Ovary (tissue), 10 donors: ENCODE data around the gene CASP14. TPM values are rescaled to one million over a fixed set of nuclear protein-coding genes. Genes with fewer than 3 reads are reported as not detected.

Source experiments
- DNase-seq, 5 donors: peaks; one replicate each; pipeline ENCODE4 v3.0.0-alpha.2; 2019 to 2020
- H3K27ac ChIP-seq, 2 donors: fragments of 200-600 bp; one replicate each; pipeline versions ENCODE4 v1.5.1 to v1.8.0; 2019 to 2022
- H3K27me3 ChIP-seq: fragments of 200-600 bp; one replicate; pipeline ENCODE4 v1.8.0; 2022
- H3K36me3 ChIP-seq: fragments of 200-600 bp; sonication (generic); one replicate; pipeline ENCODE4 v1.5.1; 2019
- H3K4me1 ChIP-seq: one replicate; pipeline ENCODE4 v1.8.1; 2013; ENCODE audit warnings: mild to moderate bottlenecking, moderate library complexity; ENCODE audit not compliant: insufficient read depth
- H3K4me3 ChIP-seq: fragments of 200-600 bp; sonication (generic); one replicate; pipeline ENCODE4 v1.5.1; 2017
- H3K9me3 ChIP-seq, 2 donors: fragments of 200-600 bp in 1 of 2; sonication (generic) in 1 of 2; one replicate each; pipeline versions ENCODE4 v1.5.1 to v1.8.1; 2013 to 2019; ENCODE audit warnings: mild to moderate bottlenecking in 1 of 2, moderate library complexity in 1 of 2
- EP300 ChIP-seq: sonication (generic); formaldehyde crosslinking; IDR thresholded peaks from one replicate; pipeline ENCODE4 v1.6.1; 2017; ENCODE audit warnings: antibody characterized with exemption
- POLR2A ChIP-seq: fragments of 450-650 bp; IDR thresholded peaks from one replicate; pipeline ENCODE4 v1.6.1; 2017; ENCODE audit warnings: antibody characterized with exemption, mild to moderate bottlenecking, moderate library complexity
- WGBS, 3 donors: extraction: QIAGEN DNeasy Blood & Tissue Kit in 1 of 3; methylation state at CpG; one replicate each; pipeline versions ENCODE4 v1.1.5 to v1.1.7; 2013 to 2017; 5-methylcytosine and 5-hydroxymethylcytosine counted together
- intact Hi-C, 4 donors: fragments of 100-400 bp; cut with DNase I; formaldehyde crosslinking; loops; one replicate each; pipeline versions ENCODE4 v1.11.0 to v1.15.1; 2022 to 2023
- long read RNA-seq, 3 donors: library from polyadenylated mRNA in 2 of 3; unstranded in 2 of 3; transcript quantifications; one replicate each; pipeline ENCODE4 v2.0.0 and lab custom pipeline, GENCODE V29; 2021 to 2026
- polyA plus RNA-seq, 2 donors: library from polyadenylated mRNA; stranded (reverse); fragments of 200-250 nt in 1 of 2; fragments of 350-450 nt in 1 of 2; fragmentation: Illumina TruSeq in 1 of 2; extraction: RNeasy Lipid Tissue Mini Kit (QIAGEN cat#74804) in 1 of 2; gene quantifications; one replicate each; pipeline ENCODE4 v1.2.3, GENCODE V29; 2013 to 2014
- total RNA-seq, 7 donors: library from RNA; depleted of rRNA in 2 of 7; stranded (reverse); fragments of >200 nt in 2 of 7; fragmentation: NEBNext Ultra II Directional in 3 of 7; extraction: Animal tissue kit (Norgen Biotek cat#: 25700) in 3 of 7; gene quantifications; one replicate each; pipeline versions ENCODE4 v1.1.0 to v1.2.4, GENCODE V29; 2016 to 2023
- TF ChIP-seq, protein P1 (sequence below), 3 donors: fragments of 450-650 bp in 2 of 3; fragments of 200-600 bp in 1 of 3; IDR thresholded peaks; one replicate each; pipeline versions ENCODE4 v1.5.1 to v1.8.0; 2016 to 2022; ENCODE audit warnings: antibody characterized with exemption in 3 of 3, mild to moderate bottlenecking in 1 of 3
- donor health status: DM: no; HTN: no; CAD: no; lungs with moderate emphysema.
- donor health status: DM: no; HTN: no; CAD: no.
- donor health status: Bipolar disorder and iron deficiency.
- donor health status: DM: yes; HTN: yes; CAD: no.
- donor health status: DM: no; HTN: no; CAD: no.
- donor health status: DM: yes; HTN: yes; CAD: no.

The CASP14 gene, protein sequence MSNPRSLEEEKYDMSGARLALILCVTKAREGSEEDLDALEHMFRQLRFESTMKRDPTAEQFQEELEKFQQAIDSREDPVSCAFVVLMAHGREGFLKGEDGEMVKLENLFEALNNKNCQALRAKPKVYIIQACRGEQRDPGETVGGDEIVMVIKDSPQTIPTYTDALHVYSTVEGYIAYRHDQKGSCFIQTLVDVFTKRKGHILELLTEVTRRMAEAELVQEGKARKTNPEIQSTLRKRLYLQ
- total RNA-seq (not detected), polyA plus RNA-seq (not detected)
- long read RNA-seq, donor 1, result 0 reads
- long read RNA-seq, donor 2, result 0 reads
- long read RNA-seq, donor 3, result 0 reads

DNA sequence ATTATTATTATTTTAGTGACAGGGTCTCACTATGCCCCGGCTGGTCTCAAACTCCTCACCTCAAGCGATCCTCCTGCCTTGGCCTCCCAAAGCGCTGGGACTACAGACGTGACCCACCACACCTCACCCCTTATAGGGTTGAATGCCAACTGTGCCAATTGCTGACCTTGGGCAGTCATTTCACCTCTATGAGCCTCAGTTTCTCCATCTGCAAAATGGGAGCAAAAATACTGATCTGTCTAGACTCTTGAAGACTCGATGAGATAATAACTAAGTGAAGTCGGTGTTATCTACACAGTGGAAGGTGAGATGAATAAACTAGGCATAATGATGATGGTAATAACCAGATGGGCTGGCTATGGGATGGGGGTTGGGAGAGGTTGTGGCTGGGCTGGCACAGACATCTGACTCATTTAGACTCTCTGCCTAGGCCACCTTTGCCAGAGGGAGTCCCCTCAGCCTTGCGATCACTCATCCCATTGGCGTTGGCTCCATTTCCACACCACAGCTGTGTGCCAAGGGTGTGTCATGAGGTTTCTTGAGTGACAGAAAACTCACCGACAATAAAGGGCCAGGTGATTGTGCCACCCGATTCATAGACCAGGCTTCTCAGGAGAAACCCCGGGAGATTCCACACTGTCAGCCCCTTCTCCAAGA, at the start of gene CASP14:
CASP14 (plus strand) TSS at position 596 of the 657 bp plus-strand sequence. CDS start 2,772 bp downstream, outside the sequence.
- no peak within 1 kb of the TSS for H3K27ac ChIP-seq
- TF ChIP-seq EP300 (no peak), POLR2A (no peak)
- TF ChIP-seq, protein P1, sequence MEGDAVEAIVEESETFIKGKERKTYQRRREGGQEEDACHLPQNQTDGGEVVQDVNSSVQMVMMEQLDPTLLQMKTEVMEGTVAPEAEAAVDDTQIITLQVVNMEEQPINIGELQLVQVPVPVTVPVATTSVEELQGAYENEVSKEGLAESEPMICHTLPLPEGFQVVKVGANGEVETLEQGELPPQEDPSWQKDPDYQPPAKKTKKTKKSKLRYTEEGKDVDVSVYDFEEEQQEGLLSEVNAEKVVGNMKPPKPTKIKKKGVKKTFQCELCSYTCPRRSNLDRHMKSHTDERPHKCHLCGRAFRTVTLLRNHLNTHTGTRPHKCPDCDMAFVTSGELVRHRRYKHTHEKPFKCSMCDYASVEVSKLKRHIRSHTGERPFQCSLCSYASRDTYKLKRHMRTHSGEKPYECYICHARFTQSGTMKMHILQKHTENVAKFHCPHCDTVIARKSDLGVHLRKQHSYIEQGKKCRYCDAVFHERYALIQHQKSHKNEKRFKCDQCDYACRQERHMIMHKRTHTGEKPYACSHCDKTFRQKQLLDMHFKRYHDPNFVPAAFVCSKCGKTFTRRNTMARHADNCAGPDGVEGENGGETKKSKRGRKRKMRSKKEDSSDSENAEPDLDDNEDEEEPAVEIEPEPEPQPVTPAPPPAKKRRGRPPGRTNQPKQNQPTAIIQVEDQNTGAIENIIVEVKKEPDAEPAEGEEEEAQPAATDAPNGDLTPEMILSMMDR (IDR thresholded peaks at IDR 0.05), result no peak
- no peaks in the 10 kb centered on the region for H3K36me3 ChIP-seq
- no peaks in the 10 kb centered on the region for H3K9me3 ChIP-seq
- no peak within 1 kb of the TSS for H3K4me3 ChIP-seq
- 86 to 95% (median 95%) methylated on average over 11 of the region's 11 CpGs for WGBS, 3 donors
- H3K4me1 ChIP-seq, result no peaks in the 10 kb centered on the region
- intact Hi-C loops, result no loop called here
- no peak for DNase-seq
- no peaks in the 10 kb centered on the region for H3K27me3 ChIP-seq

DNA sequence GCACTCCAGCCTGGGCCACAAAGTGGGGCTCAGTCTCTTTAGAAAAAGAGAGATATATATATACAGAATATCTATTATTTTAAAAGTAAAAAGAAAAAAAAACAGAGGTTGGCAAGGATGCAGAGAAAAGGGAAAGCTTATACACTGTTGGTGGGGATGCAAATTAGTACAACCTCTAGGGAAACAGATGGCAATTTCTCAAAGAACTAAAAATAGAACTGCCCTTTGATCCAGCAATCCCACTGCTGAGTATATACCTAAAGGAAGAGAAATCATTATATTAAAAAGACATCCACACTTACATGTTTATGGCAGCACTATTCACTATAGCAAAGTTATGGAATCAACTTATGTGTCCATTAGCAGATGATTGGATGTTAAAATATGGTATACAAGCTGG, 41.0 kb upstream of the CASP14 start:
- intact Hi-C loops, result no loop called here
- Histone ChIP-seq H3K9me3 (no peaks in the 10 kb centered on the region), H3K4me3 (no peak overlapping the region), H3K27me3 (no peaks in the 10 kb centered on the region), H3K4me1 (no peaks in the 10 kb centered on the region), H3K36me3 (no peaks in the 10 kb centered on the region), H3K27ac (no peak overlapping the region)
- DNase-seq, result no peak
- TF ChIP-seq POLR2A (no peak), EP300 (no peak)
- TF ChIP-seq, protein P1 (IDR thresholded peaks at IDR 0.05), result no peak

DNA sequence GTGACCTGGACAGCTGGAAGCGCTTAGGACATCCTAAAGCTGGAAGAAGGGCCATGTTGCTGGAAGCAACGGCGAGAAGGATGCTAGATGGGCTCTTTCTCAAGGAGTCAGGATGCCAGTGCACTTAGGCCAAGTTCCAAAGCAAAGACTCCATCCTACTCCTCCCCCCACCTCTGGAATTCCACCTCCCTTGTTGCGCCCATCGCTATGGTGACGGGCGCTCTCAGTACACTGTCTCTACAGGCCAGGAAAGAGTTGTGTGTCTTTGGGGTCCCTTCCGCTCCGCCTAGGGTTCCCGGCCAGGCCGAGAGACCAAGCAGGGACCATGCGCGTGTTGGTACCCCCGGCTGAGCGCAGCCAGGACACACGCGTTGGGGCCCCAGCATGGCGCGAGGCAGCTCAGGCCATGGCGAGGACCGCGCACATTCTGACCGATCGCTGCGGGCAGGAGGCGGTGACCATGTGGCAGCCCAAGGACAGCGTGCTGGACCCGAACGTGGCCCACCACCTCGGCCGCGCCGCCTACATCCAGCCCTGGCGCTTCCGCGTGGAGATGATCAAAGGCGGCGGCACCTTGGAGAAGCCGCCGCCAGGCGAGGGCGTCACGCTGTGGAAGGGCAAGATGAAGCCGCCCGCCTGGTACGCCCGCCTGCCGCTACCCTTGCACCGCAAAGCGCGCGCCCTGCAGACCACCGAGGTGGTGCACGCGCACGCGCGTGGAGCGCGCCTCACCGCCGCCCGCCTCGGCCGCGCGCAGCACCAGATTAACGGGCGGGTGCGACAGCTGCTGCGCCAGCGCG, 38.6 kb upstream of the CASP14 start:
- 2 to 4% (median 3%) methylated on average over 48 to 73 of the region's 73 CpGs for WGBS, 3 donors
- Histone ChIP-seq H3K4me1 (no peaks in the 10 kb centered on the region), H3K4me3 (no peak overlapping the region), H3K27me3 (no peaks in the 10 kb centered on the region), H3K9me3 (no peaks in the 10 kb centered on the region), H3K36me3 (no peaks in the 10 kb centered on the region), H3K27ac (no peak overlapping the region)
- DNase-seq, result no peak
- TF ChIP-seq, protein P1 (IDR thresholded peaks at IDR 0.05), result no peak
- no peak for TF ChIP-seq EP300
- no peak for TF ChIP-seq POLR2A
- intact Hi-C loops, result no loop called here

DNA sequence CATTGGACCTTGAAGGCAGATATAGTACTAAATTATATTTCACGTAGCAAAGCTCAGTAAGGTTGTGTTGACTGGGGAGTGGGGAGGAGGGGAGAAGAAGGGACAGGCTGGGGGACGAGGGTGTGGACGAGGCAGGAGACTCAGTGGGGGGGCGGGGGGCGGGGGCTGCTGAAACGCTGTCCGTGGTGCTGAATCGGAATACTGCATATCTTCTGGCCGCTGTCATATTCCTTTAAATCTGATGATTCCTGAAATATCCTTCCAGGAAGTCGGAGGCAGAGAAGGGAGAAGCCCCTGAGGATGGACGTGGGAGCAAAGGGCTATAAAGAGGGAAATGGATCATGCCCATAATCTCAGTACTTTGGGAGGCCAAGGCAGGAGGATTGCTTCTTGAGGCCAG, 34.7 kb upstream of the CASP14 start:
- TF ChIP-seq POLR2A (no peak), EP300 (no peak)
- TF ChIP-seq, protein P1 (IDR thresholded peaks at IDR 0.05), result no peak
- no peak overlapping the region for H3K27ac ChIP-seq
- no peaks in the 10 kb centered on the region for H3K36me3 ChIP-seq
- no peak for DNase-seq
- WGBS, 3 donors, result 6 to 8% (median 6%) methylated on average over 11 of the region's 11 CpGs
- H3K4me3 ChIP-seq, result no peak overlapping the region
- no peaks in the 10 kb centered on the region for H3K9me3 ChIP-seq
- no peaks in the 10 kb centered on the region for H3K27me3 ChIP-seq
- intact Hi-C loops, result no loop called here
- no peaks in the 10 kb centered on the region for H3K4me1 ChIP-seq
